HG03342 (cell line): ENCODE measurements around the gene CYP27C1.
"Not testable (repeated sequence)": the region's sequence is repeated elsewhere in the genome, so short reads cannot be mapped to it uniquely, and the experiment has no call there.

Source experiments
- ATAC-seq: cut with Tn5 transposase; IDR thresholded peaks from one replicate; pipeline ENCODE4 v1.9.1; 2021; ENCODE audit warnings: mild to moderate bottlenecking, moderate library complexity; ENCODE audit not compliant: unreplicated experiment

The CYP27C1 gene

GRCh38 chr2:127220102-127220767 lies at the start of gene CYP27C1:
Gene CYP27C1 (minus strand): TSS chr2:127220299. CDS start chr2:127220270, 29 bp downstream.
- no peak for ATAC-seq

GRCh38 chr2:127261804-127262406 lies 41.8 kb upstream of the CYP27C1 start:
- no peak for ATAC-seq

GRCh38 chr2:127259355-127259754 lies 39.3 kb upstream of the CYP27C1 start:
- ATAC-seq, result no peak

GRCh38 chr2:127256866-127257265 lies 36.8 kb upstream of the CYP27C1 start:
- ATAC-seq, result no peak

GRCh38 chr2:127256381-127256780 lies 36.3 kb upstream of the CYP27C1 start:
- no peak for ATAC-seq

GRCh38 chr2:127255721-127256120 lies 35.6 kb upstream of the CYP27C1 start:
- ATAC-seq, result no peak

GRCh38 chr2:127255146-127255545 lies 35.0 kb upstream of the CYP27C1 start:
- no peak for ATAC-seq

GRCh38 chr2:127254386-127254981 lies 34.4 kb upstream of the CYP27C1 start:
- no peak for ATAC-seq

GRCh38 chr2:127241184-127241583 lies 21.1 kb upstream of the CYP27C1 start:
- not testable (repeated sequence) for ATAC-seq

GRCh38 chr2:127239395-127239794 lies 19.3 kb upstream of the CYP27C1 start:
- no peak for ATAC-seq

- ATAC-seq, result not testable (repeated sequence)
Measured at GRCh38 chr2:127237768-127238167, 17.7 kb upstream of the CYP27C1 start.

GRCh38 chr2:127235082-127235702 lies 15.1 kb upstream of the CYP27C1 start:
- no peak for ATAC-seq

- no peak for ATAC-seq
Measured at GRCh38 chr2:127233710-127234109, 13.6 kb upstream of the CYP27C1 start.

GRCh38 chr2:127231130-127231865 lies 11.2 kb upstream of the CYP27C1 start:
- no peak for ATAC-seq

GRCh38 chr2:127229555-127229954 lies 9.5 kb upstream of the CYP27C1 start:
- no peak for ATAC-seq

GRCh38 chr2:127228102-127228501 lies 8.0 kb upstream of the CYP27C1 start:
- no peak for ATAC-seq

- ATAC-seq, result not testable (repeated sequence)
Measured at GRCh38 chr2:127227264-127227660, 7.2 kb upstream of the CYP27C1 start.

GRCh38 chr2:127226520-127227263 lies 6.6 kb upstream of the CYP27C1 start:
- peak; percentile 84 for ATAC-seq

- no peak for ATAC-seq
Measured at GRCh38 chr2:127226132-127226519, 6.0 kb upstream of the CYP27C1 start.

- ATAC-seq, result no peak
Measured at GRCh38 chr2:127225186-127225960, 5.3 kb upstream of the CYP27C1 start.
